Measurements from ENCODE around the gene SLF1.

- TF ChIP-seq POLR2A (IDR thresholded peaks at IDR 0.05; ENCODE audit: low read depth, low read length) (no peak), POLR2AphosphoS5 (IDR thresholded peaks at IDR 0.05; ENCODE audit: low read depth, low read length) (no peak), TAF1 (IDR thresholded peaks at IDR 0.05; ENCODE audit: borderline replicate concordance, low read depth, low read length) (no peak)
Observed at GRCh38 chr5:94691949-94692348, 73.5 kb downstream of the SLF1 start.

Data from GM12892 (cell line).